Measurements from ENCODE around the gene IGFBP6.

DNA sequence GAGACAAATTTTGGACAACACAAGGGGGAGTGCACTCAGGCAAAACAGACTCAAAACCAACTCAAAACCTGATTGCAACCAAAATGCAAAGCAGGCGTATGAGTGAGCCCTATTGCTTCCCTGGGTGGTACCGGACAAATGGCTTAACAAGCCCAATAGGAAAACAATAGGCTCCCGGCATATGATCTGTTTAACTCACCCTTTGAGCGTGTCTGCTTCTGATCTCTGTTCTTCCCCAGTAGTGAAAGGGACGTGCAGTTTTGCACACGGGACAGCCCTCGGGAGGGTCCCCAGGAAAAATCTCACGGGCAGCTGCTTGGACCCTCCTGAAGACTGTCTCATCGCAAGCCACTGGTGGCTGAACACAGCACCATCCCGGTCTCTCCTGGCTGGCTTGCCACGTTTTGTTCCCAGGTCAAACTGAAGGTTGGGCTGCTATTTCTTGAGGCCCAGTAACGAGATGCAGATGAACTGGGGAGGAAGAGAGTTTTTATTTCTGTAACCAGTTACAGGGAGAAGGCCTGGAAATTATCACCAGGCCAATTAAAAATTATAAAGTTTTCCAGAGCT is 15.8 kb downstream of the IGFBP6 start:
- TF ChIP-seq, protein P1, sequence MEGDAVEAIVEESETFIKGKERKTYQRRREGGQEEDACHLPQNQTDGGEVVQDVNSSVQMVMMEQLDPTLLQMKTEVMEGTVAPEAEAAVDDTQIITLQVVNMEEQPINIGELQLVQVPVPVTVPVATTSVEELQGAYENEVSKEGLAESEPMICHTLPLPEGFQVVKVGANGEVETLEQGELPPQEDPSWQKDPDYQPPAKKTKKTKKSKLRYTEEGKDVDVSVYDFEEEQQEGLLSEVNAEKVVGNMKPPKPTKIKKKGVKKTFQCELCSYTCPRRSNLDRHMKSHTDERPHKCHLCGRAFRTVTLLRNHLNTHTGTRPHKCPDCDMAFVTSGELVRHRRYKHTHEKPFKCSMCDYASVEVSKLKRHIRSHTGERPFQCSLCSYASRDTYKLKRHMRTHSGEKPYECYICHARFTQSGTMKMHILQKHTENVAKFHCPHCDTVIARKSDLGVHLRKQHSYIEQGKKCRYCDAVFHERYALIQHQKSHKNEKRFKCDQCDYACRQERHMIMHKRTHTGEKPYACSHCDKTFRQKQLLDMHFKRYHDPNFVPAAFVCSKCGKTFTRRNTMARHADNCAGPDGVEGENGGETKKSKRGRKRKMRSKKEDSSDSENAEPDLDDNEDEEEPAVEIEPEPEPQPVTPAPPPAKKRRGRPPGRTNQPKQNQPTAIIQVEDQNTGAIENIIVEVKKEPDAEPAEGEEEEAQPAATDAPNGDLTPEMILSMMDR (tag by site-specific recombination; IDR thresholded peaks at IDR 0.05), result no peak
- no peak for TF ChIP-seq ZNF223 (tag by site-specific recombination; IDR thresholded peaks at IDR 0.05)
- TF ChIP-seq ZNF274 (IDR thresholded peaks at IDR 0.05; ENCODE audit: low read length), result no peak
- TF ChIP-seq ZNF274 (tag by site-specific recombination; IDR thresholded peaks at IDR 0.05; ENCODE audit: borderline replicate concordance), result no peak
- TF ChIP-seq, protein P2, sequence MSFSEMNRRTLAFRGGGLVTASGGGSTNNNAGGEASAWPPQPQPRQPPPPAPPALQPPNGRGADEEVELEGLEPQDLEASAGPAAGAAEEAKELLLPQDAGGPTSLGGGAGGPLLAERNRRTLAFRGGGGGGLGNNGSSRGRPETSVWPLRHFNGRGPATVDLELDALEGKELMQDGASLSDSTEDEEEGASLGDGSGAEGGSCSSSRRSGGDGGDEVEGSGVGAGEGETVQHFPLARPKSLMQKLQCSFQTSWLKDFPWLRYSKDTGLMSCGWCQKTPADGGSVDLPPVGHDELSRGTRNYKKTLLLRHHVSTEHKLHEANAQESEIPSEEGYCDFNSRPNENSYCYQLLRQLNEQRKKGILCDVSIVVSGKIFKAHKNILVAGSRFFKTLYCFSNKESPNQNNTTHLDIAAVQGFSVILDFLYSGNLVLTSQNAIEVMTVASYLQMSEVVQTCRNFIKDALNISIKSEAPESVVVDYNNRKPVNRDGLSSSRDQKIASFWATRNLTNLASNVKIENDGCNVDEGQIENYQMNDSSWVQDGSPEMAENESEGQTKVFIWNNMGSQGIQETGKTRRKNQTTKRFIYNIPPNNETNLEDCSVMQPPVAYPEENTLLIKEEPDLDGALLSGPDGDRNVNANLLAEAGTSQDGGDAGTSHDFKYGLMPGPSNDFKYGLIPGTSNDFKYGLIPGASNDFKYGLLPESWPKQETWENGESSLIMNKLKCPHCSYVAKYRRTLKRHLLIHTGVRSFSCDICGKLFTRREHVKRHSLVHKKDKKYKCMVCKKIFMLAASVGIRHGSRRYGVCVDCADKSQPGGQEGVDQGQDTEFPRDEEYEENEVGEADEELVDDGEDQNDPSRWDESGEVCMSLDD (tag by site-specific recombination; IDR thresholded peaks at IDR 0.05), result no peak
- TF ChIP-seq, protein P3, sequence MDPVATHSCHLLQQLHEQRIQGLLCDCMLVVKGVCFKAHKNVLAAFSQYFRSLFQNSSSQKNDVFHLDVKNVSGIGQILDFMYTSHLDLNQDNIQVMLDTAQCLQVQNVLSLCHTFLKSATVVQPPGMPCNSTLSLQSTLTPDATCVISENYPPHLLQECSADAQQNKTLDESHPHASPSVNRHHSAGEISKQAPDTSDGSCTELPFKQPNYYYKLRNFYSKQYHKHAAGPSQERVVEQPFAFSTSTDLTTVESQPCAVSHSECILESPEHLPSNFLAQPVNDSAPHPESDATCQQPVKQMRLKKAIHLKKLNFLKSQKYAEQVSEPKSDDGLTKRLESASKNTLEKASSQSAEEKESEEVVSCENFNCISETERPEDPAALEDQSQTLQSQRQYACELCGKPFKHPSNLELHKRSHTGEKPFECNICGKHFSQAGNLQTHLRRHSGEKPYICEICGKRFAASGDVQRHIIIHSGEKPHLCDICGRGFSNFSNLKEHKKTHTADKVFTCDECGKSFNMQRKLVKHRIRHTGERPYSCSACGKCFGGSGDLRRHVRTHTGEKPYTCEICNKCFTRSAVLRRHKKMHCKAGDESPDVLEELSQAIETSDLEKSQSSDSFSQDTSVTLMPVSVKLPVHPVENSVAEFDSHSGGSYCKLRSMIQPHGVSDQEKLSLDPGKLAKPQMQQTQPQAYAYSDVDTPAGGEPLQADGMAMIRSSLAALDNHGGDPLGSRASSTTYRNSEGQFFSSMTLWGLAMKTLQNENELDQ (tag by site-specific recombination; IDR thresholded peaks at IDR 0.05; ENCODE audit: low read depth), result no peak

Data from HEK293 (cell line).